Measurements from ENCODE around the gene FBXO41. TPM values are rescaled to one million over a fixed set of nuclear protein-coding genes. Genes with fewer than 3 reads are reported as not detected.

The FBXO41 gene
- total RNA-seq, 3 donors from 2014 or later = 1.6 to 4.0 (median 3.9) TPM

GRCh38 chr2:73233154-73233931, 50.9 kb downstream of the FBXO41 start, which contains the start of gene PRADC1:
Gene PRADC1 (minus strand): TSS chr2:73233239. CDS start chr2:73233160, 79 bp downstream.
- peak; percentile 99 to 100 for DNase-seq (ENCODE audit: low spot score in 2 of 2)
- Histone ChIP-seq H3K36me3 (no peaks in the 10 kb centered on the region), H3K9me3 (no peaks in the 10 kb centered on the region), H3K4me3 (peak within 1 kb of the TSS; percentile 67 to 89 (median 88)), H3K27ac (peak within 1 kb of the TSS; percentile 92 to 94), H3K4me1 (no peaks in the 10 kb centered on the region), H3K27me3 (no peaks in the 10 kb centered on the region)
- intact Hi-C loops (cut with DNase I; ENCODE audit: low total_unique reads) = no loop called here
- TF ChIP-seq, protein P1, sequence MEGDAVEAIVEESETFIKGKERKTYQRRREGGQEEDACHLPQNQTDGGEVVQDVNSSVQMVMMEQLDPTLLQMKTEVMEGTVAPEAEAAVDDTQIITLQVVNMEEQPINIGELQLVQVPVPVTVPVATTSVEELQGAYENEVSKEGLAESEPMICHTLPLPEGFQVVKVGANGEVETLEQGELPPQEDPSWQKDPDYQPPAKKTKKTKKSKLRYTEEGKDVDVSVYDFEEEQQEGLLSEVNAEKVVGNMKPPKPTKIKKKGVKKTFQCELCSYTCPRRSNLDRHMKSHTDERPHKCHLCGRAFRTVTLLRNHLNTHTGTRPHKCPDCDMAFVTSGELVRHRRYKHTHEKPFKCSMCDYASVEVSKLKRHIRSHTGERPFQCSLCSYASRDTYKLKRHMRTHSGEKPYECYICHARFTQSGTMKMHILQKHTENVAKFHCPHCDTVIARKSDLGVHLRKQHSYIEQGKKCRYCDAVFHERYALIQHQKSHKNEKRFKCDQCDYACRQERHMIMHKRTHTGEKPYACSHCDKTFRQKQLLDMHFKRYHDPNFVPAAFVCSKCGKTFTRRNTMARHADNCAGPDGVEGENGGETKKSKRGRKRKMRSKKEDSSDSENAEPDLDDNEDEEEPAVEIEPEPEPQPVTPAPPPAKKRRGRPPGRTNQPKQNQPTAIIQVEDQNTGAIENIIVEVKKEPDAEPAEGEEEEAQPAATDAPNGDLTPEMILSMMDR (IDR thresholded peaks at IDR 0.05) = no peak
- TF ChIP-seq POLR2AphosphoS5 (IDR thresholded peaks at IDR 0.05) (peak in 2 of 3 donors; percentile 8 to 11), POLR2A (IDR thresholded peaks at IDR 0.05) (no peak)

GRCh38 chr2:73232403-73233153, 51.7 kb downstream of the FBXO41 start:
- Histone ChIP-seq H3K4me3 (peak overlapping the region; percentile 67 to 89 (median 88)), H3K36me3 (no peaks in the 10 kb centered on the region), H3K27ac (peak overlapping the region; percentile 59 to 94), H3K4me1 (no peaks in the 10 kb centered on the region), H3K27me3 (no peaks in the 10 kb centered on the region), H3K9me3 (no peaks in the 10 kb centered on the region)
- TF ChIP-seq, protein P1 (IDR thresholded peaks at IDR 0.05) = no peak
- TF ChIP-seq POLR2AphosphoS5 (IDR thresholded peaks at IDR 0.05) (no peak), POLR2A (IDR thresholded peaks at IDR 0.05) (no peak)
- intact Hi-C loops (cut with DNase I; ENCODE audit: low total_unique reads) = no loop called here
- peak in 1 of 2 donors; percentile 29 for DNase-seq (ENCODE audit: low spot score in 2 of 2)

DNA sequence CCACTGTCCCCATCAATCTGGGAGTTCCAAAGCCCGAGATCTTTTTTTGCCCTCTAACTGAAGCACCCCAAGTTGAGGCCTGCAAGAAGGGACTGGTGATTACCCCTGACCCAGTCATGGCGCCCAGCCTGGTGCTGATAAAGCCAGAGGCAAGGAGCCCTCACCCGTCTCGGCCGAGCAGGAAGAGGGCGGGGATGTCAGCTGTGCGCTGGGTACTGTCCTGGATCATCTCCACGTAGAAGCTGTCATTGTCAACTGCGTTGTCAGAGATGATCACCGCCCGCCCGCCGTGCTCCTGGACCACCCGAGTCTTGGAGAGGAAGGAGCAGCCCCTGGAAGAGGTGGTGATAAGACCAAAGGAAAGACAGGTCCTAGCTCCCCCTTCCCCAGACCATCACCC, 55.6 kb downstream of the FBXO41 start:
- intact Hi-C loops (cut with DNase I; ENCODE audit: low total_unique reads) = no loop called here
- Histone ChIP-seq H3K36me3 (no peaks in the 10 kb centered on the region), H3K27ac (no peak overlapping the region), H3K4me1 (no peaks in the 10 kb centered on the region), H3K4me3 (no peak overlapping the region), H3K27me3 (no peaks in the 10 kb centered on the region), H3K9me3 (no peaks in the 10 kb centered on the region)
- TF ChIP-seq POLR2AphosphoS5 (IDR thresholded peaks at IDR 0.05) = no peak
- TF ChIP-seq POLR2A (IDR thresholded peaks at IDR 0.05) = no peak
- TF ChIP-seq, protein P1 (IDR thresholded peaks at IDR 0.05) = no peak
- no peak for DNase-seq (ENCODE audit: low spot score in 2 of 2)

DNA sequence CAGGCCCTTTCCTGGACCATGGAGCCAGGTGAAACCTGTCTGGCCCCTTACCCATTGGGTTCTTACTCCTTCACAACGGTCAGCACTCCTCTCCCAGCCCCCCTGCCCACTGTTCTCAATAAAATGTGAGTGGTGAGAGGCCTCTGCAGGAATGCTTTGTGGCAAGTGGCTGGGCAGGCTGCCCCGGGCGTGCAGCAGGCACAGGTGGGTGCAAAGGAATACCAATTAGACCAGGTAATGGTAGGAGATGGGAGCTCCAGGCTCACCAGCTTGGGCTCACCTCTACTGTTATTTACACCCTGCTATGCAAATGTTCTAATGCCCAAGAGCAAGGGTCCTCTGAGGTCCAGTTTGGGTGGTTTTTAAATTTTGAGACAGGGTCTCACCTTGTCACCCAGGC, 57.2 kb downstream of the FBXO41 start:
- TF ChIP-seq, protein P1 (IDR thresholded peaks at IDR 0.05) = no peak
- TF ChIP-seq POLR2AphosphoS5 (IDR thresholded peaks at IDR 0.05) = no peak
- no peak for TF ChIP-seq POLR2A (IDR thresholded peaks at IDR 0.05)

More for the DNA sequence above, 57.2 kb downstream of the FBXO41 start:
- Histone ChIP-seq H3K9me3 (no peaks in the 10 kb centered on the region), H3K27ac (no peak overlapping the region), H3K4me3 (no peak overlapping the region), H3K36me3 (no peaks in the 10 kb centered on the region), H3K27me3 (no peaks in the 10 kb centered on the region), H3K4me1 (no peaks in the 10 kb centered on the region)
- DNase-seq (ENCODE audit: low spot score in 2 of 2) = no peak
- intact Hi-C loops (cut with DNase I; ENCODE audit: low total_unique reads) = no loop called here

Data from breast epithelium (tissue), 4 donors.